ENCODE measurements around the gene KRTAP9-3.
"Not testable (repeated sequence)": the region's sequence is repeated elsewhere in the genome, so short reads cannot be mapped to it uniquely, and the experiment has no call there.

DNA sequence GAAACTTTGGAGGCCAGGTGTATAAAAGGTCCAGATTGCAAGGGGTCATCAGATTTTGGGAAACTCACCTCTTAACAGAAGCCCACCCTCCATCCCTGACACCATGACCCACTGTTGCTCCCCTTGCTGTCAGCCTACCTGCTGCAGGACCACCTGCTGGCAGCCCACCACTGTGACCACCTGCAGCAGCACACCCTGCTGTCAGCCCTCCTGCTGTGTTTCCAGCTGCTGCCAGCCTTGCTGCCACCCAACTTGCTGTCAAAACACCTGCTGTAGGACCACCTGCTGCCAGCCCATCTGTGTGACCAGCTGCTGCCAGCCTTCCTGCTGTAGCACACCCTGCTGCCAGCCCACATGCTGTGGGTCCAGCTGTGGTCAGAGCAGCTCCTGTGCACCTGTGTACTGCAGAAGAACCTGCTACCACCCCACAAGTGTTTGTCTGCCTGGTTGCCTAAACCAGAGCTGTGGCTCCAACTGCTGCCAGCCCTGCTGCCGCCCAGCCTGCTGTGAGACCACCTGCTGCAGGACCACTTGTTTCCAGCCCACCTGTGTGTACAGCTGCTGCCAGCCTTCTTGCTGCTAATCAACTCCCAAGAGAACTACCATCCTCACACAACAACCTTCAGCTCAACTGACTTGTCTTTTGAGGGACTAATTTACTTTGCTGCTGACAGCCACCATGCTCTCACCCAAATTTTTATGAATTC lies at the start of gene KRTAP9-3:
- TF ChIP-seq POLR2A (IDR thresholded peaks at IDR 0.05), result not testable (repeated sequence)
- TF ChIP-seq, protein P1, sequence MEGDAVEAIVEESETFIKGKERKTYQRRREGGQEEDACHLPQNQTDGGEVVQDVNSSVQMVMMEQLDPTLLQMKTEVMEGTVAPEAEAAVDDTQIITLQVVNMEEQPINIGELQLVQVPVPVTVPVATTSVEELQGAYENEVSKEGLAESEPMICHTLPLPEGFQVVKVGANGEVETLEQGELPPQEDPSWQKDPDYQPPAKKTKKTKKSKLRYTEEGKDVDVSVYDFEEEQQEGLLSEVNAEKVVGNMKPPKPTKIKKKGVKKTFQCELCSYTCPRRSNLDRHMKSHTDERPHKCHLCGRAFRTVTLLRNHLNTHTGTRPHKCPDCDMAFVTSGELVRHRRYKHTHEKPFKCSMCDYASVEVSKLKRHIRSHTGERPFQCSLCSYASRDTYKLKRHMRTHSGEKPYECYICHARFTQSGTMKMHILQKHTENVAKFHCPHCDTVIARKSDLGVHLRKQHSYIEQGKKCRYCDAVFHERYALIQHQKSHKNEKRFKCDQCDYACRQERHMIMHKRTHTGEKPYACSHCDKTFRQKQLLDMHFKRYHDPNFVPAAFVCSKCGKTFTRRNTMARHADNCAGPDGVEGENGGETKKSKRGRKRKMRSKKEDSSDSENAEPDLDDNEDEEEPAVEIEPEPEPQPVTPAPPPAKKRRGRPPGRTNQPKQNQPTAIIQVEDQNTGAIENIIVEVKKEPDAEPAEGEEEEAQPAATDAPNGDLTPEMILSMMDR (IDR thresholded peaks at IDR 0.05), result not testable (repeated sequence)
